NCI-H345 (cell line): ENCODE results near the gene PLRG1.

Experiments
- DNase-seq: peaks from one replicate; lab custom pipeline; 2025; lab: John Stamatoyannopoulos, UW

PLRG1 gene

DNA sequence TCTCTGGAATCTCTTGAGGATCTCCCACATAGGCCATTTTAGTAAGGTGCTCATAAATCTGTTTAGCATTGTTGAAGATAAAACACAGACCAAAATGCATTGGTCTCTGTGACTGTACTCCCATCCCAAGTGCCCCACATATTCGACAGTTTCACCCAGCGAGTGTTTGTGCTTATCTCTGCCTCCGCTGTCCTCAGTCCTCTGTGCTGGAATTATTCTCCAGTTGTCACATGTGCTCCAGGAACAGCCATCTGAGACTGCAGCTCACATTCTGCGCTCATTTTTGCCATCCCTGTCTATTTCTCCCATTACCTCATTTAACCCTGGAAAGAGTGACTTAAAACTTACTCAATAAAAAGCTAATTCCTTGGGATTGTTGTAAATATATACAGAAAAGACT lies 31.0 kb downstream of the PLRG1 start:
- DNase-seq = no peak

DNA sequence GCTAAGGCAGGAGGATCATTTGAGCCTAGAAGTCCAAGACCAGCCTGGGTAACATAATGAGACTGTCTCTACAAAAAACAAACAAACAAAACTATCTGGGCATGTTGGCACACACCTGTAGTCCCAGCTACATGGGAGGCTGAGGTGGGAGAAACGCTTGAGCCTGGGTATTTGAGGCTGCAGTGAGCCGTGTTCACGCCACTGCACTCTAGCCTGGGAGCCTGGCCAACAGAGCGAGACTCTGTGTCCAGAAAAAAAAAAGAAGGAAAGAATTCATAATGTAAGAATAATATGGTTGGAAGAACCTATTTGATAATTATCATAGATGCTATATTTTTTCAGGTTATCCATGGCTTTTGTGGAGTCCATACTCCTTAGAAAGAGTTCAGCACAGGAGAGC lies 32.6 kb downstream of the PLRG1 start:
- no peak for DNase-seq

DNA sequence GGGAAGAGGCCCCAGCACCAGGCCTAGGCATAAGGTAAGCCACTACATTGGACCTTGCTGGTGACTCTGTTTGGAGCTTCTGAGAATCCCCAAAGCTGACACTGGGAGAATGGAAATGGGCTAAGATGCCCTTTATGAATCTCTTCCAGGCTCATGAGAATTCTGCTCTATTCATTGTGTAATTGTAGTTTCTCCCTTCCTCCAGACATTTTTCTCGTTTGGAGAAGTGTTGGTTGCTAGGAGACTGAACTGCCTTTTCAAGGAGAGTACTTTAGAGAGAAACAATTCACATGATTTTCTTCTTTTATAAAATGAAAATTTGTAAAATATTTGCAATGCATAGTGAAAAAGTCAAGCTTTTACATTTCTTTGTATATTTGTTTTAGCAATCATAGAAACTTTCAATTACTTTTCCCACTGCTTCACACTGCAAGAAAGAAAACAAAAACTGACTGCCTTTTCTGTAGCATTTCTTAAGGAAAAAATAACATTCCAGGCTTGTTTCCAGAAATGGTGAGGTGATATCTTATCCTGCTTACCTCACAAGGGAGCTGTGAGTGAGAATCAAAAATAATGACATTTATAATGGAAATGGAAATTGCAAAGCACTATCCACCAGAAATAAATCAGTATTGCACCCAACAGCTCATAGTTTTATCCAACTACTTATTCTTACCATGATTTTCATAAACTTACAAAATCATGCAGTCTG lies 33.7 kb downstream of the PLRG1 start:
- DNase-seq = no peak

DNA sequence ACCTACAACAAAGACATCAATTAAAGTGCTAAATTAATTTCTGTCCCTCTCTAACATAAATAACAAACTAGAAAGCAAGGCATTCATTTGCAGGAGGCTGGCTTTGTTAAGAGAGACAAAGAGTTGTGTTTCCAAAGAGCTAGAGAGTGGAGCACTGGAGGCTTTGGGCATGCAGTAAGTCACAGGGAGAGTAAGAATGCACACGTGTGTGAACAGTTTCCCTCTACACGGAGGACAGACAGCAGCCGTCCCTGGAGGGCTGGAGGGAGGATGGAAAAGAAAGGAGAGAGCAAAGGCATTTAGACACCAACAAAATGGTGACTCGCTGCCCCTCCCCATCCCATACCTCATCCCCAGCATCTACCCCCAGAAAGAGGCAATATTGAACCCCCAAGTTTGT lies 38.2 kb downstream of the PLRG1 start:
- no peak for DNase-seq

DNA sequence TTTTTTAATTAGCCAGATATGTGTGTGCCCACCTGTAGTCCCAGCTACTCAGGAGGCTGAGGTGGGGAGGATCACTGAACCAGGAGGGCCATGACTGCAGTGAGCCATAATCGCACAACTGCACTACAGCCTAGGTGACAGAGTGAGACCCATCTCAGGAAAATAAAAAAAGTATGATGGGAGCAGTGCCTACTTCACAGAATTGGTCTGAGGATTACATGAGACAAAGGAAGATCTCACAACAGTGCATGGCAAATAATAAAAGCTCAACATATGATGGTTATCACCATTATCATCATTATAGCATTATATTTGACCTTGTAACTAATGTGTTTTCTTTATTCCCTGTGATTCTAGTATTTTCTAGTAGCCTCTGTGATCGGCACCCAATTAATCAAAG lies 38.7 kb downstream of the PLRG1 start:
- no peak for DNase-seq

DNA sequence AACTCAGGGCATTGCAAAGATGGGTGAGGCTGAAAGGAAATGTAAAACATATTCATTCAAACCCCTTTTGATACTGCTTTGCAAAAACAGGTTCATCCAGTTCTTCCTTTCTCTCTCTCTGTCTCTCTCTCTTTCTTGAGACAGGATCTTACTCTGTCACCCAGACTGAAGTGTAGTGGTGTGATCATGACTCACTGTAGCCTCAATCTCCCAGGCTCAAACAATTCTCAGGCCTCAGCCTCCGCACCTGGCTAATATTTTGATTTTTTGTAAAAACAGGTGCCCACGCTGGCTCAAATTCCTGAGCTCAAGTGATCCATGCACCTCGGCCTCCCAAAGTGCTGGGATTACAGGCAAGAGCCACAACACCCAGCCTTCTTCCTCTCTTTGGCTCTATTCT lies 43.0 kb downstream of the PLRG1 start:
- no peak for DNase-seq

DNA sequence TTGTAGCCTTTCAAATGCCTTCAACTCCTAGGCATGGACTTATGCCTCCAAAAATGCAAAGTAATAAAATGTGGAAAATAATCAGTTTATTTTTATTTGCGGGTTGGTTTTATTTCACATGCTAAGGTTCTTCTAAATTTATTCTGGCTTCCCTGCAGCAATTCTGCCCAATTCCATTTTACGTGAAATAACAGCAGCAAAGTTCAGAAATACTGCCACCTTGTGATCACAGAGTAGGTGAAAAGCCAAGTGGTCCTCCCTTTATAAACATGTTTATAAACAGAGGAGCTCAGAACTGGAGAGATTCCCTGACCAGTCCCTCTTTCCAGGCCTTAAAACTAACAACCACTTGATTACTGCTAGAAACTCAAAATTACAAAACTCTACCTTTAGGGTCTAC lies 43.9 kb downstream of the PLRG1 start:
- DNase-seq = no peak

DNA sequence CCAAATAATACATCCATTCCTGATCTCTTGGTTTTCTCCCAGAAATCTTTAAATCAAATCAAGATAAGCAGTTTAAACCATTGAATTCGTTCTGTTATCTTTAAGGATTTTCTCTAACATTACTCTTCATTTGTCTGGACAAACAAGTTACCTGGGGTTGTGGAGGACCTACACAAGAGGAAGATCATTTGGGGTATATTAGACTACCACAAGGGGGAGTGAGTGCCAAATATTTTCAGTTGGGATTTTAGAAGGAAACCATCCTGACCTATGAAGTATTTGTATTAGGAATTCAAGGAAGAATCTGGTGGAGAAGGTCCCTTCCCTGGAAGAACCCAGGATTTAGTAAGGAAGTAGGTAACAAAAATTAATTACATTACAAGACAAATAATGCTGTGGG lies 46.6 kb downstream of the PLRG1 start:
- DNase-seq = no peak

DNA sequence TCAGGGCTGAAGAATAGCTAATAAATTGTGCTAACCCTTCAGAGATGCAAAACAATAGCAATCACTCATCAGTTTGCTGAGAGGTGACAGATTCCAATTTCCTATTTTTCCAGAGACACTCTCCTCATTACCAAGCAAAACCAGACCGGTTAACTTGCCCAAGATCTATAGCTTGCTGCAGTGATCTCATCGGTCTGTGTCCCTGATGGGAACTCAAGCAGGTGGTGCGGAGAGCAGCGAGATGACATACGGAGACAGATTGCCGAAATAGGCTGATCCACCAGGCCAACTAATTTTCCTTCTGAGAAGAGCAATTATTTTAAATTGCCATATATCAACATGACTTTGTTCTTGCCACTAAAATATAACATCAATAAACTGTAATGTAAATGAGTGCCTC lies 48.1 kb downstream of the PLRG1 start:
- DNase-seq = no peak

DNA sequence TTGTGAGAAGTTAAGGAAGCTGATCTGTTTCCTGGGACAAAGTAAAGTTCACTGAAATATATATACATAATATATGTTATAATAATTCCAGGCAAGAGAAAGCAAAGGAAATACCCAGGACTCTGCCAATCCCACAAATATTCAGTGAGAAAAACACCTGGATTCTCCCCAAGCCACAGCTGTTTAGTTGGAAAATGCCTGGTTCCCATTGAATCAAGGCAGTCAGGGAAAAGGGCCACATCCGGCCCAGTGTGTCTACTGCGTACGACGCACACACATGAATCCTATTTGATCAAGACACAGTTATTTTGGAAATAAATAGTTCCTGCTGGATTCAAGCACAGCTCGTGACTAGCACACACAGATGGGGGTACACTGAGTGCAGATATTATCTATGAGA lies 52.3 kb downstream of the PLRG1 start:
- no peak for DNase-seq

DNA sequence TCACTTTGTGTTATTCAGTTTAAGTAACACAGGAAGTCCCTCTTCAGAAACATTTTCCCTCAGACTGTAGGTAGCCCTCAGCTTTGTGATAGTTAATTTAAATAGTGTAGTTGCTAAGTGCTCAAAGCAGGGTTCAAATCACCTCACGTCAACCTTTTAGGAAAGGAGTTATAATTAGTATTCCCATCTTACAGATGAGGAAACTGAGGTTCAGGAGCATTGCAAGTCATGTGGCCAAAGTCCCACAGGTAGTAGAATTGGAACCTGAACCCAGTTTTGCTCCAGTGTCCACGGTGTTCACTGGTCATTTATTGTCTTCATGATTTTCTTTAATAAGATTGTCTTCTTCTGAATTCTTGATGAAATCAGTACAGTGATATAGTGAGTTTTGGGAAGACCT lies 54.3 kb downstream of the PLRG1 start:
- no peak for DNase-seq

DNA sequence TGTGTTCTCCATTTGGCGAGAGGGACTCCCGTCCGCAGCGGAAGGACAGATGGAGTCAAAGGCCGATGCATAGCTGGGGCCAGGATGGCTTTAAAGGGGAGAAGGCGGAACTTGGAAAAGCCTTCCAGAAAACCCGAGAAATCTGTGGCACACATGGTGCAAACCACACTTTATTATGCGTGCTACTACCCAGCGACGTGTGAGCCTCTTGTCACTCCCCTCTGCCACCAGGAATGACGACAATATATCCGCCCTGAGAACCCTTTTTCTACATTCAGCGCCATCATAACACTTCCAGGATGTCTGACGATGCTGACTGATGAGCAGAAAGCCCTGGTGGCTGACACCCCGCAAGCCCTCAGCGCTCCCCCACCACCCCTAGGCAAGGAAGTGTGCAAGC lies 57.9 kb downstream of the PLRG1 start:
- DNase-seq = no peak

DNA sequence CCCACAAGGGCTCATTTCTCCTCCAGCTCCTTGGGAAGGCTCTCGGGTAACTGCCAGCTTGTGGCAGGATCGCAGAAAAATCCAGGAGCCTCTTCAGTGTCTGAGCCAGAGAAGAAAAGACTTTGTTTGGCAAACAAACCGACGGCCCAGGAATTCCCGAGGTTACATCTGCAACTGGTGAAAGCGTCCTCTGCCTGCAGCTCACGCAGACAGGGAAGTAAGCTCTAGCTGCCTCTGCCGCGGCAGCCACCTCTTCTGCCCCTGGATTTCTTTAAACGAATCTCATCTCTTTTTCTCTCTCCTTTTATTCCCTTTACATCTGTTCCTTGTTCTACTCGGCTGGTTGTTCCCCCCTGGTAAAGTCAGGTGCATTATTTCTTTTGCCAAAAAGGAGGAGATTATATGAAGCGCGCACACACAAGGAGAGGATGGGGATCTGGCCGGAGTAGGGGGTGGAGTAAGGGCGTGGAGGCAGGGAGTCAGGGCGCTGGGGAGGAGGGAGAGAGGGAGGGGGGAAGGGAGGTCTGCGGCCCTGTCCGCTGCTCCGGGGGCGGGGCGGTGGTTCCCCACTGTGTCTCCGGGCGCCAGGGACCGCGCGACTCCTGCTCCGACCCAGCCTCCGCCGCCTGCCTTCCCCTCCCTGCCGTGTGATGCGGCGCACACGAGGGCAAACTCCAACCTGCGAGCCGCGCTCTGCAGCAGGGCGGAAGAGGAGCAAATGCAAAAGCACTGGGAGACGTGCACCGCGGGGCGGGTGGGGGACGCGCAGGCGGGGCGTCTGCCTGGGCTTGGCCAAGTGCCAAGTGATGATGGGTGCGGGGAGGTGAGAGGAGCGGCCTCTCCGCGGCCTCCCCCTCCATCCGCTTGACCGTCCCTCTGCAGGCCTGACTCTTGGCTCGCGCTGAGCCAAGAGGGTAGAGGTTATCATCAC lies 58.6 kb downstream of the PLRG1 start, which contains the start of gene DCHS2:
Gene DCHS2, minus strand, starts transcription at position 459 of the 931 bp plus-strand sequence. Its CDS starts 444 bp downstream, at position 15.
- no peak for DNase-seq

DNA sequence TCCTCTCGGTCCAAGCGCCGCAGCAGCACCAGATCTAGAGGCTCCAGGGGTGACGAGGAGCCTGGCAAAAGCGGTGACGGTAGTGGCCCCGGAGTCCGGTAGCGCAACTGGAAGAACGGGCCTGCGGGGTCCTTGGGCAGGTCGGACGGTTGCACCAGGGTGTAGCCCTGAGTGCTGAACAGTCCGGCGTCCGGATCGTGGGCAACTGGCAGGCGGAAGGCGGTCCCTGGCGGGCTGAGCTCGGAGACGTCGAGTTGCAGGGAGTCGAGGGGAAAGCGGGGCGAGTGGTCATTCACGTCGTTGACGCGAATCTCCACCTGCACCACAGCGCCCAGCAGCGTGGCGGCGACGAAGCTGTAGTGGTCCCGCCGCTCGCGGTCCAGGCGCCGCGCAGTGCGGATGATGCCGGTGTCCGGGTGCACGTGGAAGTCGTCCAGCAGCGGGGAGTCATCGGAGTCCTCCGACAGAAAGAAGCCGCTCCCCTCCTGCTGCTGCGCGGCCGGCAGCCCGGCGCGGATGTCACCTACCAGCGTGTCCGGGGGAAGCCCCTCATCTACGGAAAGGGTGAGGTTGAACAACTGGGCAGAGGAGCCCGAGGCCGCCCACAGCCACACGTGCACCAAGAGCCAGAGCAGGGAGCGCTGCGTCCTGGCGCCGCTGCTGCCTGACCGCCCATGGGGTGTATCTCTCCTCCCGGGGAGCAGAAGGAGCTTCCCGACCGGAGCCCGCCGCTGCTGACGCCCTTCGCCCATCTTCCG lies 59.4 kb downstream of the PLRG1 start:
- no peak for DNase-seq

DNA sequence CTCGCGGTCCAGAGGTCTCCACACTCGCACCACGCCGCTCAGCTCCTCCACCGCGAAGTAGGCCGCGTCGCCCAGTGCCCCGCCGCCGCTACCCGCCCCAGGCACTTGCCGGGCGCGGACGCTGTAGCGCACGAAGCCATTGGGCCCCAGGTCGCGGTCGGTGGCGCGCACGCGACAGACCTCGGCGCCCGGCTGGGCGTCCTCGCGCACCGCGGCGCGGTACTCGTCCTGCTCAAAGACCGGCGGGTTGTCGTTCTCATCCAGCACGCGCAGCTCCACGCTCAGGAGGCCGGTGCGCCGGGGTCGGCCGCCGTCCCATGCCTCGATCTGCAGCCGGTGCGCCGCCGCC lies 60.0 kb downstream of the PLRG1 start:
- no peak for DNase-seq

DNA sequence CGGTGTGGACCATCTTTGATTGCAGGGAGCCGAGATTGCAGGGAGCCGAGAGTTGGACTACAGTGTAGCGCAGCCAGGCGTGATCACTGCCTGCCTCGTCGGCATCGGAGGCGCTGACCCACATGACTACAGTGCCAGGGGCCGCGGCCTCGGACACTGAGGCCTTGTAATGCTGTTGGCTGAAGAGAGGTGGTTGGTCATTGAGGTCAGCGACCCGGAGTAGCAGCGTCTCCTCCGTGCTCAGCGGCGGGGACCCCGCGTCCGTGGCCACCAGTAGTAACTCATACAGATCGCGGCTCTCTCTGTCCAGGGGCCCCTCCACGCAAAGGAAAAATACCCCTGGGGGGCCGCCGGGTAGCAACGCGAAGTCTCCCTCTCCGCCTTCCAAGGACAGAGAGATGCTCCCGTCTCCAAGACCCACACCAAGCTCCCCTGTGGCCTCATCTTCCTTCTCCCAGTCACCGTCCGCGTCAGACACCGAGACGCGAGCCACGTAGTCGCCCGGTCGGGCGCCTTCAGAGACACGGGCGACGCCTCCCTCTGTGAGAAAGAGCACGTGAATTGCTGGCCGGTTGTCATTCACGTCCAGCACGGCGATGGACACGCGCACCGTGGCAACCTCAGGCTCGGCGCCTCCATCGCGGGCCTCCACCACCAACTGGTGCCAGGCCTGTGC lies 60.5 kb downstream of the PLRG1 start:
- DNase-seq = no peak

DNA sequence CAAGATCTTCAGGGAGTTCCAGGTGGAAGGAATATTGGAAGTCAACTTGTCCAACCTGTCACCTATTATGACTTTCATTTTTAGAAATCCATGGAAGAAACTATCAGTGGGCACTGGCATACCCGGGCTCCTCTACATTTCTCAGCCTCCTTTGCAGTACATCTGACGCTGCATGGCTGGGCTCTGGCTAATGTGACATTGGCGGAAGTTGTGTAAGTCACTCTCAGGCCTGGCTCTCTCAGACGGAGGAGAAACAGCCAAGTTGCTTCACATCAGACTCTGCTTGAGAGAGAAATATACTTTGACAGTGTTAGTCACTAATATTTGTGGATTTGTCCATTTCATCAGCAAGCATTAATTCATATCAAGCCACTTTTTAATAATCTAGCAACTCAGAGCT lies 63.1 kb downstream of the PLRG1 start:
- no peak for DNase-seq

DNA sequence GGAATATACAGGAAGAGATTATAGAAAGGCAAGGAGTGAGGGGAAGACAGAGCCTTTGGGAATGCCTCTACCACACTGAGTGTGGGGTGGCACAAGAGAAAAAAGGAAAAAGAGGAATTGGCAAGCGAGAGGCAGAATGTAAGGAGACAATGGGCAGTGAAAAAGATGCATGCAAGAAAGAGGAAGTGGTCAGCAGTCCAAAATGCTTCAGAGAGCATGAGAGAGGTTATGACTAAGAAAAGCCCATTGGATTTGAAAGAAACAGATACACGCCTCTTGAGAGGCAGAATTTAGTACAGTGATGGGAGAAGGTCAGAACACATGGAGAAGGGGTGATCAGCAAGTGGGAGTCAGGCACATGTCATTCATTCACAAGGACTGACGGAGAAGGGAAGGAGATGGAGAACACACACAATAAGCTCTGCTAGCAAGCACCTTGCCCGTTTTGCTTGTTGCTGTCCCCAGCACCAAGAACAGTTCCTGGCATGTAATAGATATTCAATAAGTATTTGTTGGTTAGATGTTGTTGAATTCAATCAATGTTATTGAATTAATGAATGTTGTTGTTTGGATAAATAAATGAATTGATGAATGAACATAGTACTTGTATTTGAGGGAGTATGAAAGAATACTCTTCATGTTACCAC lies 65.0 kb downstream of the PLRG1 start:
- no peak for DNase-seq
